Duodenal mucosa (tissue), 2 donors: ENCODE results near the gene DNPEP.

ENCODE experiments used
- H3K27ac ChIP-seq: one replicate; pipeline ENCODE4 v1.7.0; 2013; ENCODE audit warnings: low read depth, low read length
- H3K27me3 ChIP-seq, 2 donors: one replicate each; pipeline ENCODE4 v1.7.0; 2013; ENCODE audit warnings: low read length in 2 of 2, control low read depth in 1 of 2; ENCODE audit not compliant: insufficient read depth in 2 of 2, control insufficient read depth in 1 of 2
- H3K36me3 ChIP-seq, 2 donors: one replicate each; pipeline ENCODE4 v1.7.0; 2013; ENCODE audit warnings: low read length in 2 of 2, control low read depth in 1 of 2; ENCODE audit not compliant: insufficient read depth in 2 of 2, control insufficient read depth in 1 of 2
- H3K4me1 ChIP-seq, 2 donors: one replicate each; pipeline ENCODE4 v1.7.0; 2013; ENCODE audit warnings: low read length in 2 of 2, control low read depth in 1 of 2; ENCODE audit not compliant: insufficient read depth in 2 of 2, control insufficient read depth in 1 of 2
- H3K4me3 ChIP-seq, 2 donors: one replicate each; pipeline ENCODE4 v1.7.0; 2013; ENCODE audit warnings: low read length in 2 of 2, low read depth in 1 of 2
- H3K9ac ChIP-seq, 2 donors: one replicate each; pipeline ENCODE4 v1.7.0; 2013; ENCODE audit warnings: low read length in 2 of 2, low read depth in 1 of 2
- H3K9me3 ChIP-seq, 2 donors: one replicate each; pipeline ENCODE4 v1.7.0; 2013; ENCODE audit warnings: low read length in 2 of 2, control low read depth in 1 of 2; ENCODE audit not compliant: control insufficient read depth in 1 of 2

The DNPEP gene

GRCh38 chr2:219344751-219345430 is 42.8 kb downstream of the DNPEP start:
- no peak overlapping the region for H3K27ac ChIP-seq
- H3K9me3 ChIP-seq = no peaks in the 10 kb centered on the region
- no peak overlapping the region for H3K4me3 ChIP-seq
- peaks cover 0 to 7% of the 10 kb centered on the region in 2 donors for H3K27me3 ChIP-seq
- H3K9ac ChIP-seq = no peak overlapping the region
- H3K36me3 ChIP-seq = no peaks in the 10 kb centered on the region
- H3K4me1 ChIP-seq = no peaks in the 10 kb centered on the region

- H3K9me3 ChIP-seq = no peaks in the 10 kb centered on the region
- H3K36me3 ChIP-seq = no peaks in the 10 kb centered on the region
- no peak overlapping the region for H3K4me3 ChIP-seq
- H3K27me3 ChIP-seq = peaks cover 13 to 28% of the 10 kb centered on the region in 2 donors
- H3K9ac ChIP-seq = no peak overlapping the region
- no peaks in the 10 kb centered on the region for H3K4me1 ChIP-seq
- no peak overlapping the region for H3K27ac ChIP-seq
Observed at GRCh38 chr2:219335373-219335786, 52.3 kb downstream of the DNPEP start.

GRCh38 chr2:219334076-219334475 is 53.6 kb downstream of the DNPEP start:
- Histone ChIP-seq H3K27me3 (peaks cover 13 to 28% of the 10 kb centered on the region in 2 donors), H3K36me3 (no peaks in the 10 kb centered on the region), H3K4me1 (no peaks in the 10 kb centered on the region), H3K4me3 (no peak overlapping the region), H3K9ac (no peak overlapping the region), H3K9me3 (no peaks in the 10 kb centered on the region), H3K27ac (no peak overlapping the region)

GRCh38 chr2:219332542-219332941 is 55.2 kb downstream of the DNPEP start, which contains the start of gene RESP18:
TSS of gene RESP18 (minus strand) at chr2:219332744.
- peaks cover 13 to 28% of the 10 kb centered on the region in 2 donors for H3K27me3 ChIP-seq
- H3K27ac ChIP-seq = no peak within 1 kb of the TSS
- H3K36me3 ChIP-seq = no peaks in the 10 kb centered on the region
- H3K9ac ChIP-seq = no peak within 1 kb of the TSS
- no peaks in the 10 kb centered on the region for H3K9me3 ChIP-seq
- H3K4me1 ChIP-seq = no peaks in the 10 kb centered on the region
- no peak within 1 kb of the TSS for H3K4me3 ChIP-seq

GRCh38 chr2:219331560-219332213 is 56.0 kb downstream of the DNPEP start:
- Histone ChIP-seq H3K27ac (no peak overlapping the region), H3K4me1 (no peaks in the 10 kb centered on the region), H3K27me3 (peaks cover 13 to 28% of the 10 kb centered on the region in 2 donors), H3K9ac (no peak overlapping the region), H3K36me3 (no peaks in the 10 kb centered on the region), H3K9me3 (no peaks in the 10 kb centered on the region), H3K4me3 (no peak overlapping the region)

- Histone ChIP-seq H3K4me1 (no peaks in the 10 kb centered on the region), H3K4me3 (no peak overlapping the region), H3K9me3 (no peaks in the 10 kb centered on the region), H3K36me3 (no peaks in the 10 kb centered on the region), H3K27ac (no peak overlapping the region), H3K27me3 (peaks cover 16 to 17% of the 10 kb centered on the region in 2 donors), H3K9ac (no peak overlapping the region)
Observed at GRCh38 chr2:219327719-219328118, 60.0 kb downstream of the DNPEP start.

GRCh38 chr2:219325657-219326315 is 61.9 kb downstream of the DNPEP start:
- Histone ChIP-seq H3K9me3 (no peaks in the 10 kb centered on the region), H3K27me3 (peaks cover 4 to 10% of the 10 kb centered on the region in 2 donors), H3K9ac (no peak overlapping the region), H3K4me1 (no peaks in the 10 kb centered on the region), H3K4me3 (no peak overlapping the region), H3K27ac (no peak overlapping the region), H3K36me3 (no peaks in the 10 kb centered on the region)

- H3K27ac ChIP-seq = no peak overlapping the region
- H3K9ac ChIP-seq = no peak overlapping the region
- no peaks in the 10 kb centered on the region for H3K9me3 ChIP-seq
- no peaks in the 10 kb centered on the region for H3K36me3 ChIP-seq
- H3K4me1 ChIP-seq = no peaks in the 10 kb centered on the region
- H3K4me3 ChIP-seq = no peak overlapping the region
- peaks cover 4 to 9% of the 10 kb centered on the region in 2 donors for H3K27me3 ChIP-seq
Observed at GRCh38 chr2:219325136-219325535, 62.6 kb downstream of the DNPEP start.

GRCh38 chr2:219323434-219323833 is 64.3 kb downstream of the DNPEP start:
- no peaks in the 10 kb centered on the region for H3K9me3 ChIP-seq
- no peak overlapping the region for H3K4me3 ChIP-seq
- H3K27me3 ChIP-seq = peaks cover 4 to 9% of the 10 kb centered on the region in 2 donors
- no peak overlapping the region for H3K9ac ChIP-seq
- H3K36me3 ChIP-seq = no peaks in the 10 kb centered on the region
- no peaks in the 10 kb centered on the region for H3K4me1 ChIP-seq
- H3K27ac ChIP-seq = no peak overlapping the region
